SK-N-MC (cell line): ENCODE data around the gene MGMT.

ENCODE experiments used
- EZH2 ChIP-seq: fragments of 200-600 bp; sonication (generic); IDR thresholded peaks from one replicate; pipeline ENCODE4 v1.6.1; 2017; ENCODE audit warnings: antibody characterized with exemption
- FOXP2 ChIP-seq: optimal IDR thresholded peaks from 2 replicates; pipeline ENCODE3; 2011; ENCODE audit warnings: mild to moderate bottlenecking, moderate library complexity; ENCODE audit not compliant: insufficient read depth; ENCODE audit errors: extremely low read length, control extremely low read depth
- POLR2AphosphoS5 ChIP-seq: IDR thresholded peaks from 2 replicates; pipeline ENCODE4 v1.6.1; 2012; ENCODE audit warnings: mild to moderate bottlenecking, low read depth, low read length, borderline replicate concordance

GRCh38 chr10:129717816-129718547, 250.9 kb downstream of the MGMT start:
- TF ChIP-seq POLR2AphosphoS5 (no peak), EZH2 (no peak), FOXP2 (no peak)
